Keratinocyte (primary cell): ENCODE data around the gene AGAP1. TPM values are rescaled to one million over a fixed set of nuclear protein-coding genes. Genes with fewer than 3 reads are reported as not detected.

Experiments
- DNase-seq: peaks from one replicate; pipeline ENCODE4 v3.0.0-alpha.2; 2011; ENCODE audit warnings: low read depth, missing footprints, low spot score
- FAIRE-seq: peaks from 2 replicates; lab custom pipeline; 2011; peaks lifted over from hg19 to GRCh38; lab: Jason Lieb, UNC
- H2AFZ ChIP-seq: 2 replicates; pipeline ENCODE4 v1.6.0; 2012; ENCODE audit warnings: low read length, control low read depth, inconsistent platforms; ENCODE audit not compliant: control insufficient read depth
- H3K27ac ChIP-seq: 2 replicates; pipeline ENCODE4 v1.5.1; 2011; ENCODE audit warnings: low read length; ENCODE audit not compliant: control insufficient read depth, insufficient read depth
- H3K27me3 ChIP-seq: 3 replicates; pipeline ENCODE4 v1.6.0; 2011; ENCODE audit warnings: low read length; ENCODE audit not compliant: control insufficient read depth, insufficient read depth; ENCODE audit errors: extremely low read depth
- H3K36me3 ChIP-seq, 2 experiments: 2 replicates in 1 of 2; 3 replicates in 1 of 2; pipeline ENCODE4 v1.5.1; 2011; ENCODE audit warnings: low read length in 2 of 2, mild to moderate bottlenecking in 1 of 2; ENCODE audit not compliant: control insufficient read depth in 2 of 2, insufficient read depth in 2 of 2; ENCODE audit errors: extremely low read depth in 1 of 2
- H3K4me1 ChIP-seq: 3 replicates; pipeline ENCODE4 v1.5.1; 2011; ENCODE audit warnings: low read length; ENCODE audit not compliant: control insufficient read depth, insufficient read depth; ENCODE audit errors: extremely low read depth
- H3K4me2 ChIP-seq: 3 replicates; pipeline ENCODE4 v1.6.0; 2011; ENCODE audit warnings: low read depth, low read length; ENCODE audit not compliant: control insufficient read depth, insufficient read depth; ENCODE audit errors: extremely low read depth
- H3K4me3 ChIP-seq, 3 experiments: fragments of 200-600 bp in 1 of 3; sonication (generic) in 1 of 3; 2 replicates in 2 of 3; 3 replicates in 1 of 3; pipeline ENCODE4 v1.5.1; 2011 to 2016; ENCODE audit warnings: low read length in 3 of 3, mild to moderate bottlenecking in 3 of 3, control low read depth in 2 of 3, inconsistent platforms in 1 of 3, low read depth in 1 of 3, mixed read lengths in 1 of 3, mixed run types in 1 of 3, moderate library complexity in 1 of 3; ENCODE audit not compliant: control insufficient read depth in 2 of 3, insufficient read depth in 2 of 3; ENCODE audit errors: extremely low read depth in 1 of 3
- H3K79me2 ChIP-seq: 2 replicates; pipeline ENCODE4 v1.6.0; 2012; ENCODE audit warnings: low read length; ENCODE audit not compliant: control insufficient read depth, insufficient read depth
- H3K9ac ChIP-seq: 3 replicates; pipeline ENCODE4 v1.6.0; 2011; ENCODE audit warnings: low read length; ENCODE audit not compliant: control insufficient read depth, insufficient read depth; ENCODE audit errors: extremely low read depth
- H3K9me1 ChIP-seq: 3 replicates; pipeline ENCODE4 v1.6.0; 2011; ENCODE audit warnings: low read length; ENCODE audit not compliant: control insufficient read depth, insufficient read depth; ENCODE audit errors: extremely low read depth
- H3K9me3 ChIP-seq: 2 replicates; pipeline ENCODE4 v1.5.1; 2012; ENCODE audit warnings: low read depth, low read length; ENCODE audit not compliant: control insufficient read depth
- H4K20me1 ChIP-seq: 3 replicates; pipeline ENCODE4 v1.6.0; 2011; ENCODE audit warnings: low read length; ENCODE audit not compliant: control insufficient read depth, insufficient read depth; ENCODE audit errors: extremely low read depth
- CTCF ChIP-seq, 3 experiments: IDR thresholded peaks in 1 of 3; conservative IDR thresholded peaks in 1 of 3; optimal IDR thresholded peaks in 1 of 3; 2 replicates in 2 of 3; 3 replicates in 1 of 3; pipeline versions ENCODE3 to v1.5.1; 2011; ENCODE audit warnings: low read length in 3 of 3, mild to moderate bottlenecking in 3 of 3, moderate library complexity in 2 of 3, control low read depth in 1 of 3, inconsistent platforms in 1 of 3; ENCODE audit not compliant: insufficient read depth in 2 of 3; ENCODE audit errors: extremely low read depth in 1 of 3
- EZH2 ChIP-seq: IDR thresholded peaks from one replicate; pipeline ENCODE4 v1.6.1; 2012; ENCODE audit warnings: inconsistent platforms, mild to moderate bottlenecking, low read length, moderate library complexity
- dilution Hi-C: fragments of 300-500 bp; cut with MboI; formaldehyde crosslinking; loops from one replicate; pipeline ENCODE4 v1.7.0; 2020; ENCODE audit warnings: low sequenced_read_pairs; ENCODE audit not compliant: extremely low pct_ligation_motif_present
- polyA plus RNA-seq, 5 experiments: library from polyadenylated mRNA; depleted of rRNA in 3 of 5; stranded (reverse) in 3 of 5; stranded (forward) in 1 of 5; unstranded in 1 of 5; fragments of >200 nt; gene quantifications; 1 replicate in 1 of 5; 2 replicates in 3 of 5; 3 replicates in 1 of 5; pipeline versions ENCODE4 v1.2.1 to v1.2.3, GENCODE V29; 2011 to 2012; ENCODE audit warnings: missing spikeins in 2 of 5, low read depth in 1 of 5, low replicate concordance in 1 of 5

The AGAP1 gene
- polyA plus RNA-seq, 1 donor (not counting 4 experiments of a cell fraction or from before 2014, with no cell fraction given) = 12.6 TPM

DNA sequence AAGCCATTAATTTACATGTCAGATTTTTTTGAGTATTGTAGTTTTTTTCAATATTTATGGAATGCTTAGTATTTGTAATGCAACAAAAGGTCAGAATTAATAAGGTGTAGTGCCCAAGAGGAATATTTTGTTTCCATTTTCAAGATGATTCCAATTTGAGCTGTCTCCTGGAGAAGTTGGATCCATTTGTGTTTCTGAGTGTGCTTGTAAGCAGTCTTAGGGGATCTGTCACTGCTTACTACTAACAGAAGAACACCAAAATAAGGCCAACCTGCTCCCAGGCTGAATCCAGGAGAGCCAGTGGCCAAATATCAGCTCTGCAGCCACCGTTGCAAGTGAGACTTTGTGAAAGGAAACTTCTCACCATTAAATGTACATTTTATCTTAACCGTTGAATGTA lies 129.9 kb downstream of the AGAP1 start:
- Histone ChIP-seq H3K27ac (no peak overlapping the region), H3K9ac (no peak overlapping the region), H3K27me3 (no peaks in the 10 kb centered on the region), H3K9me3 (no peaks in the 10 kb centered on the region), H4K20me1 (no peaks in the 10 kb centered on the region), H3K9me1 (no peaks in the 10 kb centered on the region), H3K4me2 (no peak overlapping the region), H3K4me1 (no peaks in the 10 kb centered on the region), H3K79me2 (peaks cover 2% of the 10 kb centered on the region), H3K36me3 (no peaks in the 10 kb centered on the region), H2AFZ (no peak overlapping the region), H3K4me3 (no peak overlapping the region)
- FAIRE-seq (no peak), DNase-seq (no peak)
- dilution Hi-C loops = no loop called here
- no peak for TF ChIP-seq CTCF (optimal IDR thresholded peaks at IDR 0.05 in 1 of 3, IDR thresholded peaks at IDR 0.05 in 1 of 3, conservative IDR thresholded peaks at IDR 0.05 in 1 of 3; ENCODE audit: extremely low read depth in 1 of 3, insufficient read depth in 2 of 3, low read length in 3 of 3)
- no peak for TF ChIP-seq EZH2

DNA sequence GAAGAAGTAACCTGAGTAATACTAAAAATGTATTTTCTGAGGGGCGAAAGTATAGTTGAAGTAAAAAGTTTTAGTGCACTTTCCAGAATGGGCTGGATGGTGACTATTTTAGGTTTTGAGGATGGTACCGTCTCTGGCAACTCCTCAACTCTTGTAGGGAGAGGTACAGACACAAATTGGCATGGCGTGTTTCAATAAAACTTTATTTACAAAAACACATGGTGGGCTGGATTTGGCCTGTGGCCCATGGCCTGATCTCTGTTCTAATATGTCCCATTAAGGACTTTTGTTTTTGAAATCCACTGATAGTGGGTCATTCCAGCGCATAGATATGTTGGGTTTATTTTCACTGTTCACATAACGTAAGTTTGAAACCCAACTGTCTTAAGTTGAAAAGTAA lies 132.8 kb downstream of the AGAP1 start:
- DNase-seq (no peak), FAIRE-seq (no peak)
- Histone ChIP-seq H4K20me1 (peaks cover 5% of the 10 kb centered on the region), H3K27ac (no peak overlapping the region), H3K79me2 (peaks cover 2% of the 10 kb centered on the region), H3K9me3 (no peaks in the 10 kb centered on the region), H3K9me1 (no peaks in the 10 kb centered on the region), H2AFZ (no peak overlapping the region), H3K4me1 (no peaks in the 10 kb centered on the region), H3K36me3 (no peaks in the 10 kb centered on the region), H3K27me3 (no peaks in the 10 kb centered on the region), H3K4me3 (no peak overlapping the region), H3K9ac (no peak overlapping the region), H3K4me2 (no peak overlapping the region)
- dilution Hi-C loops = no loop called here
- TF ChIP-seq EZH2 = no peak
- no peak for TF ChIP-seq CTCF (optimal IDR thresholded peaks at IDR 0.05 in 1 of 3, IDR thresholded peaks at IDR 0.05 in 1 of 3, conservative IDR thresholded peaks at IDR 0.05 in 1 of 3; ENCODE audit: extremely low read depth in 1 of 3, insufficient read depth in 2 of 3, low read length in 3 of 3)
